ENCODE data around the gene SLC39A11. TPM values are rescaled to one million over a fixed set of nuclear protein-coding genes. Genes with fewer than 3 reads are reported as not detected.
"Not testable (repeated sequence)": the region's sequence is repeated elsewhere in the genome, so short reads cannot be mapped to it uniquely, and the experiment has no call there.

The SLC39A11 gene
- total RNA-seq, 2 donors from 2014 or later = 27.8 to 39.6 TPM

DNA sequence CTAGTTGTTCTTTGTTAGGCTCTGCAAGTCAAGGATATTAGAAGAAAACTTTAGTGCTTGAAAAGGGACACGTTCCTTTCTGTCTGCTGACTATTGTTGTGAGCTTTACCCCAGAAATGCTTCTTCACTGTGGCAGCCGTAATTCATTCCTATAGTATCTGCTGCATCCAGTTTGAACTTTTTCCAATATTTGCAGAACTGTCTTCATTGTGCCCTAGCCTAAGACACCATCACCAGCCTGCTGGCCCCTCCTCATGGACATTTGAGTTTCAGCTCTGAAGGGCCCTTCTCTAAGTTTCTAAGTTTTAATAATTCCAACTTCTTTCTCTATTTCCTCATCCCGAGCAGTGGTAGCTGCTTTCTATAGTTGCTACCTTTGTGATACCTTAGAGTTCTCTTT lies 91.7 kb downstream of the SLC39A11 start:
- 88 to 90% methylated on average over 3 of the region's 3 CpGs for WGBS, 2 donors
- intact Hi-C loops (cut with DNase I) = no loop called here
- ATAC-seq (no peak), DNase-seq (no peak)
- TF ChIP-seq, protein P1, sequence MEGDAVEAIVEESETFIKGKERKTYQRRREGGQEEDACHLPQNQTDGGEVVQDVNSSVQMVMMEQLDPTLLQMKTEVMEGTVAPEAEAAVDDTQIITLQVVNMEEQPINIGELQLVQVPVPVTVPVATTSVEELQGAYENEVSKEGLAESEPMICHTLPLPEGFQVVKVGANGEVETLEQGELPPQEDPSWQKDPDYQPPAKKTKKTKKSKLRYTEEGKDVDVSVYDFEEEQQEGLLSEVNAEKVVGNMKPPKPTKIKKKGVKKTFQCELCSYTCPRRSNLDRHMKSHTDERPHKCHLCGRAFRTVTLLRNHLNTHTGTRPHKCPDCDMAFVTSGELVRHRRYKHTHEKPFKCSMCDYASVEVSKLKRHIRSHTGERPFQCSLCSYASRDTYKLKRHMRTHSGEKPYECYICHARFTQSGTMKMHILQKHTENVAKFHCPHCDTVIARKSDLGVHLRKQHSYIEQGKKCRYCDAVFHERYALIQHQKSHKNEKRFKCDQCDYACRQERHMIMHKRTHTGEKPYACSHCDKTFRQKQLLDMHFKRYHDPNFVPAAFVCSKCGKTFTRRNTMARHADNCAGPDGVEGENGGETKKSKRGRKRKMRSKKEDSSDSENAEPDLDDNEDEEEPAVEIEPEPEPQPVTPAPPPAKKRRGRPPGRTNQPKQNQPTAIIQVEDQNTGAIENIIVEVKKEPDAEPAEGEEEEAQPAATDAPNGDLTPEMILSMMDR (IDR thresholded peaks at IDR 0.05) = no peak
- no peak for TF ChIP-seq POLR2A (IDR thresholded peaks at IDR 0.05)
- Histone ChIP-seq H3K9me3 (no peaks in the 10 kb centered on the region), H3K4me1 (no peaks in the 10 kb centered on the region), H3K36me3 (replicated peaks in 1 of 2; ENCODE audit: insufficient read depth in 1 of 2, low read depth in 2 of 2) (no peaks in the 10 kb centered on the region), H3K4me3 (no peak overlapping the region), H3K27ac (no peak overlapping the region), H3K27me3 (no peaks in the 10 kb centered on the region)

DNA sequence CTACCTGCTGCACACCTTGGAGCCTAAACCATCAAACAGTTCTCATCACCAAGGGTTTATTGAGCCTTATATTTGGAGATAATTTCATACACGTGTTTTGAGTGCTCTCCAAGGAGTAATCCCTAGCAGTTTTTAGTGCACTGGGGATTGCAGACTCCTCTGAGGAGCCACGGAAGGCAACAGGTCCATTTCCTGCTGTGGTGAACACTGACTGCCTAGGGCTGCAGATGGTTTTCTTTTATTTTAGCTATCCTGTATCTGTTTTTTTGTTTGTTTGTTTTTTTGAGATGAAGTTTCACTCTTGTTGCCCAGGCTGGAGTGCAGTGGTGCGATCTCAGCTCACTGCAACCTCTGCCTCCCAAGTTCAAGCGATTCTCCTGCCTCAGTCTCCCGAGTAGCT lies 93.0 kb downstream of the SLC39A11 start:
- 64 to 74% methylated on average over 5 of the region's 5 CpGs for WGBS, 2 donors
- not testable (repeated sequence) for H3K9me3 ChIP-seq; H3K36me3 ChIP-seq (replicated peaks in 1 of 2; ENCODE audit: insufficient read depth in 1 of 2, low read depth in 2 of 2); H3K27me3 ChIP-seq; H3K4me3 ChIP-seq; H3K4me1 ChIP-seq; ATAC-seq; H3K27ac ChIP-seq; DNase-seq
- intact Hi-C loops (cut with DNase I) = loop anchor here (10.0 kb wide), 1 partner anchor 165 kb away; the partner anchor contains the start of gene SSTR2

- DNase-seq = no peak
- Histone ChIP-seq H3K27ac (no peak overlapping the region), H3K9me3 (no peaks in the 10 kb centered on the region), H3K4me1 (no peaks in the 10 kb centered on the region), H3K4me3 (no peak overlapping the region), H3K27me3 (no peaks in the 10 kb centered on the region), H3K36me3 (replicated peaks in 1 of 2; ENCODE audit: insufficient read depth in 1 of 2, low read depth in 2 of 2) (no peaks in the 10 kb centered on the region)
- no peak for ATAC-seq
- intact Hi-C loops (cut with DNase I) = loop anchor here (10.0 kb wide), 1 partner anchor 166 kb away; the partner anchor contains the start of gene SSTR2
- WGBS, 2 donors = 35 to 46% methylated on average over 1 of the region's 1 CpG
- TF ChIP-seq POLR2A (IDR thresholded peaks at IDR 0.05) = no peak
- TF ChIP-seq, protein P1 (IDR thresholded peaks at IDR 0.05) = no peak
These were observed 94.1 kb downstream of the SLC39A11 start for GRCh38 chr17:72998343-72998742.

DNA sequence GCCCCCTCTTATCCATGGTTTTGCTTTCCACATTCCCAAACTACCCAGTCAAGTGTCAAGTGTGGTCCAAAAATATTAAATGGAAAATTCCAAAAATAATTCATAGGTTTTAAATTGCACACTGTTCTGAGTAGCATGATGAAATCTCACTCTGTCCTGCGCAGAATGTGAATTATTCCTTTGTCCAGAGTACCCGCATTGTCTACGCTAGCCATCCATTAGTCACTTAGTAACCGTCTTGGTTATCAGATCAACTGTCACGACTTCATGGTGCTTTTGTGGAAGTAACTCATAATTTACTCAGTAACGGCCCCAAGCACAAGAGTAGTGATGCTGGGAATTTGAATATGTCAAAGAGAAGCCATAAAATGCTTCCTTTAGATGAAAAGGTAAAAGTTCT lies 94.9 kb downstream of the SLC39A11 start:
- H3K4me1 ChIP-seq = no peaks in the 10 kb centered on the region
- TF ChIP-seq POLR2A (IDR thresholded peaks at IDR 0.05) = no peak
- TF ChIP-seq, protein P1 (IDR thresholded peaks at IDR 0.05) = no peak
- no peaks in the 10 kb centered on the region for H3K9me3 ChIP-seq
- H3K36me3 ChIP-seq (replicated peaks in 1 of 2; ENCODE audit: insufficient read depth in 1 of 2, low read depth in 2 of 2) = no peaks in the 10 kb centered on the region
- DNase-seq = no peak
- intact Hi-C loops (cut with DNase I) = loop anchor here (10.0 kb wide), 1 partner anchor 167 kb away; the partner anchor contains the start of gene SSTR2
- WGBS, 2 donors = 75 to 82% methylated on average over 6 of the region's 6 CpGs
- H3K27ac ChIP-seq = no peak overlapping the region
- no peaks in the 10 kb centered on the region for H3K27me3 ChIP-seq
- H3K4me3 ChIP-seq = no peak overlapping the region
- no peak for ATAC-seq

DNA sequence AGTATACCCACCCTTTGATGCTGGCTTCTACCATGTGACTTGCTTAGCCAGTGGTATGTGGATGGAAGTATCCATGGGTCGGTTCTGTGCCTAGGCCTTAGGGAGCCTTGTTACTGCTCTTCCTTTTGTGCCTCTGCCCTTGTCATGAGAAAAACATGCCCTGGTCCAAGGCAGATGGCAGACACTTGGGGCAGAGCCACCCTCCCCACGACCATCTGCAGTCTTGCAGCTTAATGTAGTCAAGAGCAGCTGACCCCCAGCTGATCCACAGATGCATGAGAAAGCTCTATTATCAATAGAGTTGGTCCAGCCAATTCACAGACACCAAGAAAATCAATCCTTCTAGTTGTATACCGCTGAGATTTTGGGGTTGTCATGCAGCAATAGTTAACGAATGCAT lies 95.7 kb downstream of the SLC39A11 start:
- no peaks in the 10 kb centered on the region for H3K36me3 ChIP-seq (replicated peaks in 1 of 2; ENCODE audit: insufficient read depth in 1 of 2, low read depth in 2 of 2)
- intact Hi-C loops (cut with DNase I) = loop anchor here (10.0 kb wide), 1 partner anchor 168 kb away; the partner anchor contains the start of gene SSTR2
- DNase-seq (no peak), ATAC-seq (no peak)
- H3K4me3 ChIP-seq = no peak overlapping the region
- 93 to 96% methylated on average over 4 of the region's 4 CpGs for WGBS, 2 donors
- H3K4me1 ChIP-seq = no peaks in the 10 kb centered on the region
- H3K9me3 ChIP-seq = no peaks in the 10 kb centered on the region
- no peak overlapping the region for H3K27ac ChIP-seq
- H3K27me3 ChIP-seq = no peaks in the 10 kb centered on the region
- no peak for TF ChIP-seq POLR2A (IDR thresholded peaks at IDR 0.05)
- TF ChIP-seq, protein P1 (IDR thresholded peaks at IDR 0.05) = no peak

Data from body of pancreas (tissue), 4 donors.